AG04450 (cell line): Measurements from ENCODE around the gene KRT1. TPM values are rescaled to one million over a fixed set of nuclear protein-coding genes. Genes with fewer than 3 reads are reported as not detected.

Source experiments
- CTCF ChIA-PET: fragments of 300-600, 350-600 bp; formaldehyde crosslinking; extraction: SDS; loops from one replicate; lab custom pipeline; 2022; ENCODE audit warnings: antibody characterized with exemption, inconsistent platforms; lab: Charles Lee
- POLR2A ChIA-PET: fragments of 350-600 bp; formaldehyde crosslinking; extraction: SDS; loops from one replicate; lab custom pipeline; 2021; ENCODE audit warnings: antibody characterized with exemption, inconsistent platforms; lab: Yijun Ruan, JAX
- DNase-seq: peaks from one replicate; pipeline ENCODE4 v3.0.0-alpha.2; 2011; ENCODE audit warnings: low read depth, low spot score
- H3K27ac ChIP-seq: one replicate; pipeline ENCODE4 v1.5.1; 2012; ENCODE audit warnings: low read depth, low read length, control low read depth
- H3K27me3 ChIP-seq: one replicate; pipeline ENCODE4 v1.6.0; 2012; ENCODE audit warnings: low read length; ENCODE audit not compliant: control insufficient read depth, insufficient read depth
- H3K4me3 ChIP-seq: 2 replicates; pipeline ENCODE4 v1.5.1; 2011; ENCODE audit warnings: mild to moderate bottlenecking, low read depth, low read length, control low read depth
- H3K9me3 ChIP-seq: 2 replicates; pipeline ENCODE4 v1.5.1; 2012; ENCODE audit warnings: low read length; ENCODE audit not compliant: control insufficient read depth, insufficient read depth
- polyA minus RNA-seq: library from RNA; depleted of rRNA, polyadenylated mRNA; stranded (reverse); fragments of >200 nt; gene quantifications from 2 replicates; pipeline ENCODE4 v1.2.3, GENCODE V29; 2011; rRNA and poly(A)+ RNA removed
- polyA plus RNA-seq: library from polyadenylated mRNA; depleted of rRNA; stranded (reverse); fragments of >200 nt; gene quantifications from 2 replicates; pipeline ENCODE4 v1.2.3, GENCODE V29; 2011; rRNA removed
- TF ChIP-seq, protein P1 (sequence below): IDR thresholded peaks from 2 replicates; pipeline ENCODE4 v1.5.1; 2011; ENCODE audit warnings: low read depth, low read length, control low read depth, inconsistent platforms

KRT1 gene
- polyA plus RNA-seq (not detected in 2 replicates), polyA minus RNA-seq (not detected in 2 replicates)

DNA sequence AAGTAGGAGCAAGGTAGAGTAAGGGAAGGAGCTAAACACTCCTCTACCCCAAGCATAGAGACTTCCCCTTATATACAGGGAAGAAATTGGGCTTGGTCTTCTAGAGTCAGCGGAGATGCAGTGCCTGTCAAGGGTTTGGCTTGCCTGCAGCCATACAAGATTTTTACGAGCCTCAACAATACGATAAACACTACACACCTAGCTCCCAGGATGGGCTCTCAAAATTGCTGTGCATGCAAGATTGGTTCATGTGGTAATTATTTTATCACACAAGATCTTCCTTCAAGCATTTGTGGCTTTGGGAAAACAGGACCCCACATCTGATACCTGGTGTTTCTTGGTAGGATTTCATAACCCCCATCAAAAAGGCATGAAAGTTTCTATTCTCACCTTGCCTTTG, at the start of gene KRT1:
KRT1 (minus strand) TSS at position 45 of the 400 bp plus-strand sequence. CDS start 59 bp downstream, outside the sequence.
- ChIA-PET CTCF (no interaction called here), POLR2A (no interaction called here)
- peaks cover 9% of the 10 kb centered on the region for H3K27me3 ChIP-seq
- DNase-seq, result no peak
- TF ChIP-seq, protein P1, sequence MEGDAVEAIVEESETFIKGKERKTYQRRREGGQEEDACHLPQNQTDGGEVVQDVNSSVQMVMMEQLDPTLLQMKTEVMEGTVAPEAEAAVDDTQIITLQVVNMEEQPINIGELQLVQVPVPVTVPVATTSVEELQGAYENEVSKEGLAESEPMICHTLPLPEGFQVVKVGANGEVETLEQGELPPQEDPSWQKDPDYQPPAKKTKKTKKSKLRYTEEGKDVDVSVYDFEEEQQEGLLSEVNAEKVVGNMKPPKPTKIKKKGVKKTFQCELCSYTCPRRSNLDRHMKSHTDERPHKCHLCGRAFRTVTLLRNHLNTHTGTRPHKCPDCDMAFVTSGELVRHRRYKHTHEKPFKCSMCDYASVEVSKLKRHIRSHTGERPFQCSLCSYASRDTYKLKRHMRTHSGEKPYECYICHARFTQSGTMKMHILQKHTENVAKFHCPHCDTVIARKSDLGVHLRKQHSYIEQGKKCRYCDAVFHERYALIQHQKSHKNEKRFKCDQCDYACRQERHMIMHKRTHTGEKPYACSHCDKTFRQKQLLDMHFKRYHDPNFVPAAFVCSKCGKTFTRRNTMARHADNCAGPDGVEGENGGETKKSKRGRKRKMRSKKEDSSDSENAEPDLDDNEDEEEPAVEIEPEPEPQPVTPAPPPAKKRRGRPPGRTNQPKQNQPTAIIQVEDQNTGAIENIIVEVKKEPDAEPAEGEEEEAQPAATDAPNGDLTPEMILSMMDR, result no peak
- H3K4me3 ChIP-seq, result no peak within 1 kb of the TSS
- no peaks in the 10 kb centered on the region for H3K9me3 ChIP-seq
- H3K27ac ChIP-seq, result no peak within 1 kb of the TSS

DNA sequence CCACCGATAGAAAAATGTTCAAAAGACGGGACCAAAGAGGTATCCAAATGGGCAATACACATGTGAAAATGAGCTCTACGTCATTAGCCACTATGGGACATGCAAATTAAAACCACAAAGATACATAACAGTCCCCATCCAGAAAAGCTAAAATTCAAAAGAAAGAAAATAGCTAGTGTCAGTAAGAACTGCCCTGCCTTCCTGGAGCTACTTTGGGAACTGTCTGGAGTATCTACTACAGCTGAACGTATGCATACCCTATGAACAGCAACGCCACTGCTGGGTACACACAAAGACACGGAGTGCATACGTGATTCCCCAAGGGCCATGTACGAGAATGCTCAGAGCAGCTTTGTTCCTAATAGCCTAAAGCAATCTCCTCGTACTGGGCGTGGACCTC, 48.9 kb upstream of the KRT1 start:
- ChIA-PET CTCF (no interaction called here), POLR2A (no interaction called here)
- Histone ChIP-seq H3K9me3 (no peaks in the 10 kb centered on the region), H3K27ac (no peak overlapping the region), H3K4me3 (no peak overlapping the region), H3K27me3 (peaks cover 18% of the 10 kb centered on the region)
- TF ChIP-seq, protein P1, result no peak
- DNase-seq, result no peak

DNA sequence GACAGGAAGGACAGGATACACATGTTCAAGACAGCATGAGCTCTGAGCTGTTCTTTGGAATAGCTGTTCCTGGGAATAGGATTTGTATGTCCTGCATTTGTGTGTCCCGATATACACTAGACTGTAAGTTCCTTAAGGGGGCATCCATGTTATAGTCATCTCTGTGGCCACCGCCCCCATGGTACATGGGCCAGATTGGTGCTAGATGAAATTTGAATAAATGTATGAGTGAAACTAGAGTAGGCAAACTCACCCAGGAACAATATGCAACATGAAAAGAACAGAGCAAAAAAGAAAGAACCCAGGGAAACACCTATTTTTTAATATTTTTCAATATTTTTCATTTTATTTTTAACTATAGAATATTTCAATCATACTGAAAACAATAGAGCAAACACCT, 48.2 kb upstream of the KRT1 start:
- H3K27ac ChIP-seq, result no peak overlapping the region
- H3K4me3 ChIP-seq, result no peak overlapping the region
- H3K9me3 ChIP-seq, result no peaks in the 10 kb centered on the region
- POLR2A ChIA-PET, result no interaction called here
- CTCF ChIA-PET, result interaction anchor here (0.6 kb wide), 1 partner anchor 1448 kb away, joined by 3 read pairs; no protein-coding TSS in a partner anchor
- no peak for DNase-seq
- peaks cover 14% of the 10 kb centered on the region for H3K27me3 ChIP-seq
- TF ChIP-seq, protein P1, result no peak

DNA sequence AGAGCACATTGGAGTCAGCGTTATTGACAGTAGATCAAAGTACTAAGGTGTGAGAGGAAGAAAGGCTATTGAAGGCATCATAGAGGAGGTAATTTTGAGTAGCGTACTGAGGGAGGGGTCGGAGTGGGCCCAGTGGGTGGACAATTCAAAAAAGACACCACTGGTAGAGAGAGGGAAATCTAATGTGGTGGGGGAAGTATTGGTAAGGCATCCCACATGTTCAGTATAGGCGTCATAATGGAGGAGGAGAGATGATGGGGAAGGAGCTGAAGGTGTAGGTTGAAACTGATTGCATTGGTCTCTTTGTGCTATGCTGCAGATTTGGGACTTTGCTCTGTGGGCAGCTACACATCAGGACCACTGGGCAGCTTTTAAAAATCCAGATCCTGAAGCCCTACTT, 46.8 kb upstream of the KRT1 start:
- DNase-seq, result no peak
- H3K27ac ChIP-seq, result no peak overlapping the region
- CTCF ChIA-PET, result no interaction called here
- peaks cover 9% of the 10 kb centered on the region for H3K27me3 ChIP-seq
- TF ChIP-seq, protein P1, result no peak
- POLR2A ChIA-PET, result no interaction called here
- H3K4me3 ChIP-seq, result no peak overlapping the region
- no peaks in the 10 kb centered on the region for H3K9me3 ChIP-seq

DNA sequence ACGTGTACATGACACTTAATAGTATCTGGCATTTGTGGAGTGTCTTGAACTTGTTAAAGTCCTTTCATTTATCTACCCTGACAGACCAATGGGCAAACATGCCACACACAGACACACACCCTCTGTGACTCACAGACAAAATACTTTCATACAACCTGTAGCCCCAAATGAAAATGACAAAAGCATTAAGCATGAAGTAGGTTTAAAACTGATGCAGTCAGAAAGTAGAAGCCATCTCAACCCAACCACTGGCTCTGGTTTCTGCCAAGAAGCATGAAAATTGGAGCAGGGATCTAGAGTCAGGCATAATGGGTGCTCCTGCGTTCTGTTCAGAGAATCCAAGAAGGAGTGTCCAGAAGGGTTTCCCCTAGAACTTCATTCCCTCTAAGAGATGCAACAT, 46.2 kb upstream of the KRT1 start:
- Histone ChIP-seq H3K9me3 (no peaks in the 10 kb centered on the region), H3K27ac (no peak overlapping the region), H3K4me3 (no peak overlapping the region), H3K27me3 (peaks cover 11% of the 10 kb centered on the region)
- TF ChIP-seq, protein P1, result no peak
- CTCF ChIA-PET, result no interaction called here
- DNase-seq, result no peak
- POLR2A ChIA-PET, result no interaction called here
